ENCODE measurements around the gene CDK13.

DNA sequence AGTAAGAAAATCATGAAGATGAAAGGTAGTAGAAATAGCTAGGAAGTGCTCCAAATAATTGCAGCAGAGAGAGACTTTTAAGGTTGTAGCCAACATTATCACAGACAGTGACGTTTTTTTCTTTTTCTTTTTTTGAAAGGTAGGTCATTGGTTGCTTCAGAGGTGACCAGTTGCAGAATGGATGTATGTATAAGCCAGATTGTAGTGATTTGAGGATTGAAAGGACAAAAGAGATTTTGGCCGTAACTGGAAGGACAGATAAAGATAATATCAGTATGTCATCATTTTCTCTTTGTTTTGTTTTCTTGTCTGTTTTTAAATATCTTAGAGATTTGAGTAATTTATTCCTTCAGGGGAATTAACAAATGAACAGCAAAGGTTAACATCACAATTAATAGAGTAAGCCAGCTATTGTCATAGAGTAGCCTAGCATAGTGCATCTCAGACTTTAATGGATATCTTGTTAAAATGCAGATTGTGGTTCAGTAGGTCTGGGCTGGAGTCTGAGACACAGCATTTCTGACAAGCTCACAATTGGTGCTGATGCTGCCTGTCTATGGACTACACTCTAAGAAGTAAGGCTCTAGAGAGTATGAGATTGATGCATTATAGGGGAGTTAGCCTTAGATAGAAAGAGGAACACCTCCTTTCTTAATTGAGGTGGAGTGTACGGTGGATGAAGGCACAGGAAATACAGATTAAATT is 28.3 kb downstream of the CDK13 start:
- TF ChIP-seq, protein P1, sequence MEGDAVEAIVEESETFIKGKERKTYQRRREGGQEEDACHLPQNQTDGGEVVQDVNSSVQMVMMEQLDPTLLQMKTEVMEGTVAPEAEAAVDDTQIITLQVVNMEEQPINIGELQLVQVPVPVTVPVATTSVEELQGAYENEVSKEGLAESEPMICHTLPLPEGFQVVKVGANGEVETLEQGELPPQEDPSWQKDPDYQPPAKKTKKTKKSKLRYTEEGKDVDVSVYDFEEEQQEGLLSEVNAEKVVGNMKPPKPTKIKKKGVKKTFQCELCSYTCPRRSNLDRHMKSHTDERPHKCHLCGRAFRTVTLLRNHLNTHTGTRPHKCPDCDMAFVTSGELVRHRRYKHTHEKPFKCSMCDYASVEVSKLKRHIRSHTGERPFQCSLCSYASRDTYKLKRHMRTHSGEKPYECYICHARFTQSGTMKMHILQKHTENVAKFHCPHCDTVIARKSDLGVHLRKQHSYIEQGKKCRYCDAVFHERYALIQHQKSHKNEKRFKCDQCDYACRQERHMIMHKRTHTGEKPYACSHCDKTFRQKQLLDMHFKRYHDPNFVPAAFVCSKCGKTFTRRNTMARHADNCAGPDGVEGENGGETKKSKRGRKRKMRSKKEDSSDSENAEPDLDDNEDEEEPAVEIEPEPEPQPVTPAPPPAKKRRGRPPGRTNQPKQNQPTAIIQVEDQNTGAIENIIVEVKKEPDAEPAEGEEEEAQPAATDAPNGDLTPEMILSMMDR (IDR thresholded peaks at IDR 0.05) = no peak
- no peak for TF ChIP-seq POLR2AphosphoS5 (IDR thresholded peaks at IDR 0.05)

Measured in breast epithelium (tissue), 3 donors.